ENCODE results near the gene OR5H14. TPM values are rescaled to one million over a fixed set of nuclear protein-coding genes. Genes with fewer than 3 reads are reported as not detected.

The OR5H14 gene
- polyA plus RNA-seq (2011; rRNA removed): not detected in 2 replicates
- not detected in 2 replicates for polyA minus RNA-seq (2011; rRNA and poly(A)+ RNA removed)

DNA sequence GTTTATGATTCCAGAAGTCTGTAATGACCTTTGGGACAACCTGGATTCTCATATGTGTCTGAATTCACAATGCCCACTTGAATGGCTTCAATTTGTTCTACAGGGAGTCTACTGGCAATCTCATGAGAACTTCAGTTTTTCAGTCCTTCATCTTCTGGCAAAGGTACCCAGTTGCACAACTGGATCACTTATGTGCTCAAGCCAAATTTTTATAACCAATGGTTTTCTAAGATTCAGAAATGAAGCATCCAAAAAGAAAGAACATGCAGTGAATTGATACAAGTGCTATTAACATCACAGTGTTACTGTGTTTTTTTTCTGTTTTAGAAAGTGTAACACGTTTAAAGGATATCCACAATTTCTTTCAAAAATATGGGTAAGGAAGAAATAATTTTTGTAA, at the start of gene OR5H14:
TSS of gene OR5H14 (plus strand) at position 301 of the 400 bp plus-strand sequence. CDS start 1,907 bp downstream, outside the sequence.
- no peak for DNase-seq (ENCODE audit: low read depth)
- CTCF ChIA-PET: no interaction called here

DNA sequence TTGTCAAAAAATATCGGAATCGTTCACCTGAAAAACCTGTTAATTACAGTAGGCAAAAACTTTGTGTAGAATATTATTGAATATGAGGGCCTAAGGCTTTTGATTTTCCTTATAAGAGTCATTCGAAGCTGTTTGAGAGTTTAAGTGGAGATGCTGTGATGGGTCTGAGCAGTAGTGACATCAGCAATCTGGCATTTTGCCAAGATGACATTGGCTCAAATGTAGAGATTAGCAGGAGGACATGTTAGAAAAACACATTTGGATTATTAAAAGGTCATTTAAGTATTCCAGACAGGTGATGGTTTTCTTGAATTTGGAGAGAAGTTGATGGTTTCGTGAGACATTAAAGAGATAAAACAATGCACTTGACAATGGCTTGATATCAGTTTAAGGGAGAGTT, 47.4 kb upstream of the OR5H14 start:
- CTCF ChIA-PET: no interaction called here
- no peak overlapping the region for H3K4me3 ChIP-seq (ENCODE audit: low read depth, low read length)
- POLR2A ChIA-PET: no interaction called here

More for the DNA sequence above, at the start of gene OR5H14:
- POLR2A ChIA-PET: no interaction called here
- no peaks in the 10 kb centered on the region for H3K27me3 ChIP-seq (ENCODE audit: control insufficient read depth, insufficient read depth, low read length)
- H3K36me3 ChIP-seq (ENCODE audit: control insufficient read depth, insufficient read depth, low read length): no peaks in the 10 kb centered on the region
- no peak within 1 kb of the TSS for H3K4me3 ChIP-seq (ENCODE audit: low read depth, low read length)
- TF ChIP-seq, protein P1, sequence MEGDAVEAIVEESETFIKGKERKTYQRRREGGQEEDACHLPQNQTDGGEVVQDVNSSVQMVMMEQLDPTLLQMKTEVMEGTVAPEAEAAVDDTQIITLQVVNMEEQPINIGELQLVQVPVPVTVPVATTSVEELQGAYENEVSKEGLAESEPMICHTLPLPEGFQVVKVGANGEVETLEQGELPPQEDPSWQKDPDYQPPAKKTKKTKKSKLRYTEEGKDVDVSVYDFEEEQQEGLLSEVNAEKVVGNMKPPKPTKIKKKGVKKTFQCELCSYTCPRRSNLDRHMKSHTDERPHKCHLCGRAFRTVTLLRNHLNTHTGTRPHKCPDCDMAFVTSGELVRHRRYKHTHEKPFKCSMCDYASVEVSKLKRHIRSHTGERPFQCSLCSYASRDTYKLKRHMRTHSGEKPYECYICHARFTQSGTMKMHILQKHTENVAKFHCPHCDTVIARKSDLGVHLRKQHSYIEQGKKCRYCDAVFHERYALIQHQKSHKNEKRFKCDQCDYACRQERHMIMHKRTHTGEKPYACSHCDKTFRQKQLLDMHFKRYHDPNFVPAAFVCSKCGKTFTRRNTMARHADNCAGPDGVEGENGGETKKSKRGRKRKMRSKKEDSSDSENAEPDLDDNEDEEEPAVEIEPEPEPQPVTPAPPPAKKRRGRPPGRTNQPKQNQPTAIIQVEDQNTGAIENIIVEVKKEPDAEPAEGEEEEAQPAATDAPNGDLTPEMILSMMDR (IDR thresholded peaks at IDR 0.05; ENCODE audit: insufficient read depth, low read depth, low read length): no peak

DNA sequence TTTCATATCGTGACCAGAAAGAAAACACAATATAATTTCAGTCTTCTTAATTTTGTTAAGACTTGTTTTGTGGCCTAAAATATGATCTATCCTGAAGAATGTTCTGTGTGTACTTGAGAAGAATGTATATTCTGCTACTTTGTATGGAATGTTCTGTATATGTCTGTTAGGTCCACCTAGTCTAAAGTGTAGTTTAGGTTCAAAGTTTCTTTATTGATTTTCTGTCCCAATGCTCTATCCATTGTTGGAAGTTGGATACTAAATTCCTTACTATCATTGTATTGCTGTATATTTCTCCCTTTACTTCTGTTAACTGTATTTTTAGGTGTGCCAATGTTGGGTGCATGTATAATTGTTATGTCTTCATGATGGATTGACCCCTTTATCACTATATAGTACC, 39.1 kb upstream of the OR5H14 start:
- Histone ChIP-seq H3K36me3 (ENCODE audit: control insufficient read depth, insufficient read depth, low read length) (no peaks in the 10 kb centered on the region), H3K27me3 (ENCODE audit: control insufficient read depth, insufficient read depth, low read length) (no peaks in the 10 kb centered on the region), H3K4me3 (ENCODE audit: low read depth, low read length) (no peak overlapping the region)
- DNase-seq (ENCODE audit: low read depth): no peak
- TF ChIP-seq, protein P1 (IDR thresholded peaks at IDR 0.05; ENCODE audit: insufficient read depth, low read depth, low read length): no peak
- ChIA-PET CTCF (no interaction called here), POLR2A (no interaction called here)

More for the DNA sequence above, 47.4 kb upstream of the OR5H14 start:
- TF ChIP-seq, protein P1 (IDR thresholded peaks at IDR 0.05; ENCODE audit: insufficient read depth, low read depth, low read length): no peak
- no peak for DNase-seq (ENCODE audit: low read depth)
- H3K36me3 ChIP-seq (ENCODE audit: control insufficient read depth, insufficient read depth, low read length): no peaks in the 10 kb centered on the region
- H3K27me3 ChIP-seq (ENCODE audit: control insufficient read depth, insufficient read depth, low read length): no peaks in the 10 kb centered on the region

DNA sequence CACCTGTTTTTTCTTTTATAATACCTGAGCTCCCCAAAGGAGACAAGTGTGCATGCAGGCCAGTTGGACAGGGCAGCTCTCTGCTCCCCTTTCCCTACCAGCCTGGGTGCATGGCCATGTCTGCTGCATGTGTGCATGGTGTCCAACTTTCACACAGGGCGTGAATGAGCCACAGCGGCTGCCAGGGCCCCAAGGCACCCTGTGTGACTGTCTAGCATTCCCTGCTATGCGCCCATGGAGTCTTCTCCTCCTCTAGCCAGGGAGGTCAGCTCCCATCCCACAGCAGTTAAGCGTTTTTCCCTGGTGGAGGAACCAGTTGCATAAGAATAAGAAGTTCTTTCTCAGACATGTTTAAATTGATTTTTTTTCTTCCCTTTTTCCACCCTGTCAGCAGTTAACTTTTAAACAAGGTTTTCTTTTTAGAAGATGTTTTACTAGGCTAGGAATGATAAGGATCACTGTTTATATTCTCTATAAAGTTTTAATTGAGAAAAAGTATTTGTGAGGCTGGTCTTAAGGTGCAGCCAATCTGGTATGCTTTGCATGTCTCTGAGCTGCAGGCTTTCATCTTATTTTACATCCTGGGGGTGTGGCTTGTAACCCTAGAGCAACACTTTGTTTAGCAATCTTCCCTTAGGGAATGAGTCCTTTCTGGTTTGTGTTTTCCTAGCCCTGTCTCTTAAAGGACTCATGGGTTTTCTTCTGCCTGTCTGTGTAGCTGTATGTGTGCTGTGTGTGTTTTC, 37.3 kb upstream of the OR5H14 start:
- TF ChIP-seq, protein P1 (IDR thresholded peaks at IDR 0.05; ENCODE audit: insufficient read depth, low read depth, low read length): no peak
- no peak for DNase-seq (ENCODE audit: low read depth)
- Histone ChIP-seq H3K36me3 (ENCODE audit: control insufficient read depth, insufficient read depth, low read length) (no peaks in the 10 kb centered on the region), H3K4me3 (ENCODE audit: low read depth, low read length) (no peak overlapping the region), H3K27me3 (ENCODE audit: control insufficient read depth, insufficient read depth, low read length) (no peaks in the 10 kb centered on the region)
- ChIA-PET POLR2A (no interaction called here), CTCF (no interaction called here)

DNA sequence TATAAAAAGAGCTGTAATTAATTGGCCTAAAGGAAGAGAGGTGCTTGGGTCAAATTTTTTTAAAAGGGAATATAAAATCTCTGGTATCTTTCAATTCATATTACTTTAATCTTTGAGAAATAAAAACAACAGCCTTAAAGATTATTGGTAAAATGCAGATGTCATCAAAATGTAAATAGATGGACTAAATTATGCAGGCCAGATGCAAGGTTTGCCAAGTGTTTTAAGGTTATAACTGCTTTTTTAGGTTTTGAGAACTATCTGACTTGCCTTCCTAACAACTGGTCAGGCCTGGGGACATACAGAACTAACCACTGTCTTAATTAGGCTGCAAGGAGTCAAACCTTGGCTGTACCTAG, 36.8 kb upstream of the OR5H14 start:
- Histone ChIP-seq H3K4me3 (ENCODE audit: low read depth, low read length) (no peak overlapping the region), H3K27me3 (ENCODE audit: control insufficient read depth, insufficient read depth, low read length) (no peaks in the 10 kb centered on the region), H3K36me3 (ENCODE audit: control insufficient read depth, insufficient read depth, low read length) (no peaks in the 10 kb centered on the region)
- ChIA-PET CTCF (no interaction called here), POLR2A (no interaction called here)
- TF ChIP-seq, protein P1 (IDR thresholded peaks at IDR 0.05; ENCODE audit: insufficient read depth, low read depth, low read length): no peak
- DNase-seq (ENCODE audit: low read depth): no peak

All from BJ (cell line).